Transverse colon (tissue), 4 donors: ENCODE results near the gene ORM2. TPM values are rescaled to one million over a fixed set of nuclear protein-coding genes. Genes with fewer than 3 reads are reported as not detected.

Source experiments
- DNase-seq: peaks from one replicate; pipeline ENCODE4 v3.0.0-alpha.2; 2019
- H3K27ac ChIP-seq, 4 donors: fragments of 200-600 bp; sonication (generic); 2 replicates each; pipeline ENCODE4 v1.5.1; 2016 to 2018; ENCODE audit warnings: inconsistent platforms in 4 of 4
- H3K27me3 ChIP-seq: fragments of 200-600 bp; sonication (generic); 2 replicates; pipeline ENCODE4 v1.5.1; 2017; ENCODE audit warnings: inconsistent platforms
- H3K36me3 ChIP-seq, 4 donors: fragments of 200-600 bp; sonication (generic); 2 replicates each; pipeline ENCODE4 v1.5.1; 2017 to 2019; ENCODE audit warnings: inconsistent platforms in 4 of 4
- H3K4me1 ChIP-seq, 4 donors: fragments of 200-600 bp; sonication (generic); 2 replicates each; pipeline ENCODE4 v1.5.1; 2017 to 2020; ENCODE audit warnings: inconsistent platforms in 4 of 4
- H3K4me3 ChIP-seq, 4 donors: fragments of 200-600 bp; sonication (generic); 1 replicate in 1 of 4; 2 replicates in 3 of 4; pipeline versions ENCODE4 v1.5.1 to v1.6.1; 2017 to 2019; ENCODE audit warnings: inconsistent platforms in 4 of 4
- H3K9me3 ChIP-seq, 2 donors: fragments of 200-600 bp; sonication (generic); 2 replicates each; pipeline ENCODE4 v1.5.1; 2017 to 2019; ENCODE audit warnings: inconsistent platforms in 2 of 2
- EP300 ChIP-seq: sonication (generic); formaldehyde crosslinking; IDR thresholded peaks from one replicate; pipeline ENCODE4 v1.6.1; 2017; ENCODE audit warnings: antibody characterized with exemption, low read depth
- POLR2A ChIP-seq: fragments of 450-650 bp; IDR thresholded peaks from one replicate; pipeline ENCODE4 v1.6.1; 2016; ENCODE audit warnings: antibody characterized with exemption, mild to moderate bottlenecking, moderate library complexity
- POLR2AphosphoS5 ChIP-seq, 3 donors: sonication (generic); formaldehyde crosslinking; IDR thresholded peaks; one replicate each; pipeline ENCODE4 v1.6.1; 2016; ENCODE audit warnings: antibody characterized with exemption in 3 of 3
- WGBS, 2 donors: methylation state at CpG; one replicate each; pipeline ENCODE4 v1.1.5; 2018; ENCODE audit warnings: low coverage in 1 of 2; 5-methylcytosine and 5-hydroxymethylcytosine counted together
- in situ Hi-C, 4 donors: fragments of 200-750 bp; cut with MboI; loops; one replicate each; pipeline versions ENCODE4 v1.15.0 to v1.15.1; 2017; ENCODE audit warnings: low sequenced_read_pairs in 3 of 4, low pct_ligation_motif_present in 1 of 4, low pct_unique_long_range_greater_than_20kb in 1 of 4
- intact Hi-C: fragments of 100-400 bp; cut with DNase I; formaldehyde crosslinking; loops from one replicate; pipeline ENCODE4 v1.15.1; 2023; ENCODE audit warnings: low total_unique reads
- total RNA-seq, 4 donors: library from RNA; depleted of rRNA; stranded (reverse); fragments of >200 nt; gene quantifications; one replicate each; pipeline ENCODE4 v1.1.0, GENCODE V29; 2016
- TF ChIP-seq, protein P1 (sequence below), 5 experiments: fragments of 200-600 bp in 3 of 5; fragments of 450-650 bp in 2 of 5; sonication (generic) in 3 of 5; IDR thresholded peaks; 1 replicate in 2 of 5; 2 replicates in 3 of 5; pipeline ENCODE4 v1.5.1; 2016 to 2017; ENCODE audit warnings: antibody characterized with exemption in 5 of 5, inconsistent platforms in 3 of 5, mild to moderate bottlenecking in 2 of 5, moderate library complexity in 1 of 5

Gene ORM2
- total RNA-seq, 4 donors from 2014 or later = not detected

DNA sequence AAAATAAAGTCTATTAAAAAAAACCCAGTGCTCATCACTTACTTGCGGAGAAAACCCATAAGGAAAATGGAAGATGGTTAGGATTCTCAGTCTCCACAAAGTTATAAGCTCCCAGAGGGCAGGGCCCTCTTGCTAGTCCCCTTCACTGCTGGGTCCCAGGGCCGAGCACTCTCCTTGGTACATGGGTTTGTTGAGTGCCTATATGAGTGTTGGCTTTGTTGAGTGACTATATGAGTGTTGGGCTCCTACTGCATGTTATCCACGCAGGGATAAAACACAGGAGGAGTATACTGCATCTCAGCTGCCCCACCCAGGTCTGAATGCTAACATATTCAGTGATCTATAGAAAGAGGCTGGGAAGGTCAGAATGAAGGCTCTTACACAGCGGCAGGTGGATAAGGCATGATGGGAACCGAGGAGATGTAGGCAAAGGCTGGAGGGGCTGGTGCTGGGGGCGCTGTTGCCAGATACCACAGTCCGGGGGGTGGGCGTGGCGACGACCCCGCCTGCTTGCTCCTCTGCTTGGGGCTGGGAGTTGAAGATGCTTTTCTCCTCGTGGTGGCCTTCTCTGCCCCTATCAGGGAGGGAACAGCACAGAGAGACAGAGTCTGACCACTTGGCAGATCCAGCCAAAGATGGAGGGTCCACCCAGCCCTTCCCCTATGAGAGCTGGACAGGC is 11.6 kb downstream of the ORM2 start:
- DNase-seq = no peak
- no peaks in the 10 kb centered on the region for H3K9me3 ChIP-seq
- no peak overlapping the region for H3K27ac ChIP-seq
- H3K4me1 ChIP-seq = no peaks in the 10 kb centered on the region
- 92 to 100% methylated on average over 4 to 12 of the region's 12 CpGs for WGBS, 2 donors
- H3K36me3 ChIP-seq = peaks cover 0 to 78% (median 27%) of the 10 kb centered on the region in 4 donors
- intact Hi-C loops (loop anchor here (10.0 kb wide), 2 partner anchors 54 to 304 kb away; no protein-coding TSS in a partner anchor), in situ Hi-C loops (no loop called here)
- H3K27me3 ChIP-seq = no peaks in the 10 kb centered on the region
- H3K4me3 ChIP-seq = no peak overlapping the region
- TF ChIP-seq, protein P1, sequence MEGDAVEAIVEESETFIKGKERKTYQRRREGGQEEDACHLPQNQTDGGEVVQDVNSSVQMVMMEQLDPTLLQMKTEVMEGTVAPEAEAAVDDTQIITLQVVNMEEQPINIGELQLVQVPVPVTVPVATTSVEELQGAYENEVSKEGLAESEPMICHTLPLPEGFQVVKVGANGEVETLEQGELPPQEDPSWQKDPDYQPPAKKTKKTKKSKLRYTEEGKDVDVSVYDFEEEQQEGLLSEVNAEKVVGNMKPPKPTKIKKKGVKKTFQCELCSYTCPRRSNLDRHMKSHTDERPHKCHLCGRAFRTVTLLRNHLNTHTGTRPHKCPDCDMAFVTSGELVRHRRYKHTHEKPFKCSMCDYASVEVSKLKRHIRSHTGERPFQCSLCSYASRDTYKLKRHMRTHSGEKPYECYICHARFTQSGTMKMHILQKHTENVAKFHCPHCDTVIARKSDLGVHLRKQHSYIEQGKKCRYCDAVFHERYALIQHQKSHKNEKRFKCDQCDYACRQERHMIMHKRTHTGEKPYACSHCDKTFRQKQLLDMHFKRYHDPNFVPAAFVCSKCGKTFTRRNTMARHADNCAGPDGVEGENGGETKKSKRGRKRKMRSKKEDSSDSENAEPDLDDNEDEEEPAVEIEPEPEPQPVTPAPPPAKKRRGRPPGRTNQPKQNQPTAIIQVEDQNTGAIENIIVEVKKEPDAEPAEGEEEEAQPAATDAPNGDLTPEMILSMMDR (IDR thresholded peaks at IDR 0.05) = no peak
- TF ChIP-seq POLR2AphosphoS5 (IDR thresholded peaks at IDR 0.05) (no peak), POLR2A (no peak), EP300 (no peak)

DNA sequence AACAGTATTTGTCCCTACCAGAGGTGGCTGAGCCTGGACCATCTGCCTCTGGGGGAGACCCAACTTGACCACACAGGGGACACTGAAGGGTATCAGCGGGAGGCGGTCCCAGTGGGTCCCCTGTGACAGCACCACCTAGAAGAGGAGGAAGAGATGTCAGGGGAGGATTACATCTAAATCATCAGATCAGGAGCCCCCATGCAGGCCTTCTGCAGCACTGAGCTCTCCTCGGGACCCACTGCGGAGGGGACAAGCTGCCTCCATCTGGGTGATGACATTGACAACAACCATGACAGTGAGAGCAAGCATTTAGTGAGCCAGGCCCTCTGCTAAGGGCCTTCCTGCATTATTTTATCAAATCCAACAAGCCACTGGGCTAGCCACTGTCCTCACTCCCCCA is 12.3 kb downstream of the ORM2 start:
- no peaks in the 10 kb centered on the region for H3K27me3 ChIP-seq
- TF ChIP-seq, protein P1 (IDR thresholded peaks at IDR 0.05) = no peak
- TF ChIP-seq POLR2AphosphoS5 (IDR thresholded peaks at IDR 0.05) (no peak), EP300 (no peak), POLR2A (no peak)
- intact Hi-C loops = loop anchor here (10.0 kb wide), 2 partner anchors 53 to 303 kb away; no protein-coding TSS in a partner anchor
- 96% methylated on average over 4 of the region's 4 CpGs; no CpG with 5 or more reads in 1 of the 2 donors for WGBS, 2 donors
- in situ Hi-C loops = no loop called here
- H3K27ac ChIP-seq = no peak overlapping the region
- H3K4me1 ChIP-seq = no peaks in the 10 kb centered on the region
- H3K4me3 ChIP-seq = no peak overlapping the region
- H3K9me3 ChIP-seq = no peaks in the 10 kb centered on the region
- DNase-seq = no peak
- H3K36me3 ChIP-seq = peaks cover 0 to 78% (median 29%) of the 10 kb centered on the region in 4 donors

DNA sequence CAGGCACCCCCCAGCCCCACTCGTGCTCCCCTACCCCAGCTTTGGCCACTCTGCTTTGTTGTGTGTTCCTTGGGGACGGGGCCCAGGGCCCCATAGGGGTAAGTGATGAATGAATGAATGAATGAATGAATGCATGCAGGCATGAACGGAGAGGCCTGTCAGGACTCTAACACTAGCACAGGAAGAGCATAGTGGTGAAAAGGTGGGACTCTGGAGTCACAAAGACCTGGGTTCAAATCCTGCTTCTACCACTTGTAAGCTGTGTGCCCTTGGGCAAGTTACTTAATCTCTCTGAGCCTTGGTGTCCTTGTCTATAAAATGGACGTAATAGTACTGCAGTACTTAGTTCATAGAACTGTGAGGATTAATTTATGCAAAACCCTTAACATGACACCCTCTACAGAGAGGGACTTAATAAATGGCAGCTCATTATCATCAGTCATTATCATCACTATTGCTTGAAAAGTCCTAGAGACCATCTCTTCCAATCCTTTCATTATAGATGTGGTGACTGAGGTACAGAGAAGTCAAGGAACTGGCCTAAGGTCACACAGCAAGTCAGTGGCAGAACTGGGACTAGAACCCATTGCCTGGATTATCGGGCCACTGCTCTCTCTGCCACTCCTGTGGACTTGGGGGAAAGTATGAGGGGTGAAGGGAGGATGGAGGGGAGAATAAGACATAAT is 13.2 kb downstream of the ORM2 start:
- no peak for DNase-seq
- intact Hi-C loops (loop anchor here (10.0 kb wide), 2 partner anchors 52 to 302 kb away; no protein-coding TSS in a partner anchor), in situ Hi-C loops (no loop called here)

More for the DNA sequence above, 13.2 kb downstream of the ORM2 start:
- Histone ChIP-seq H3K27me3 (no peaks in the 10 kb centered on the region), H3K9me3 (no peaks in the 10 kb centered on the region), H3K36me3 (peaks cover 0 to 78% (median 24%) of the 10 kb centered on the region in 4 donors), H3K4me1 (no peaks in the 10 kb centered on the region), H3K4me3 (no peak overlapping the region), H3K27ac (peak overlapping the region; percentile 10 to 69 (median 57))
- TF ChIP-seq, protein P1 (IDR thresholded peaks at IDR 0.05) = no peak
- TF ChIP-seq POLR2A (no peak), POLR2AphosphoS5 (IDR thresholded peaks at IDR 0.05) (no peak), EP300 (no peak)
- 83 to 96% methylated on average over 1 to 4 of the region's 5 CpGs for WGBS, 2 donors
